CD4-positive, alpha-beta T cell treated with Interleukin-4 for 4 hours (primary cell): ENCODE data around the gene FBXL5.

ENCODE experiments used
- DNase-seq: peaks from one replicate; pipeline ENCODE4 v3.0.0-alpha.2; 2020

The FBXL5 gene

GRCh38 chr4:15675356-15675755 lies 20.2 kb upstream of the FBXL5 start:
- DNase-seq: no peak

GRCh38 chr4:15674926-15675325 lies 19.8 kb upstream of the FBXL5 start:
- DNase-seq: no peak

- DNase-seq: no peak
Measured at GRCh38 chr4:15674046-15674445, 18.9 kb upstream of the FBXL5 start.

GRCh38 chr4:15673337-15673736 lies 18.2 kb upstream of the FBXL5 start:
- DNase-seq: no peak

GRCh38 chr4:15672101-15672500 lies 16.9 kb upstream of the FBXL5 start:
- no peak for DNase-seq

- DNase-seq: no peak
Measured at GRCh38 chr4:15670576-15670975, 15.4 kb upstream of the FBXL5 start.

- DNase-seq: no peak
Measured at GRCh38 chr4:15668566-15669435, 13.6 kb upstream of the FBXL5 start.

GRCh38 chr4:15667006-15667405 lies 11.8 kb upstream of the FBXL5 start:
- DNase-seq: no peak

- DNase-seq: no peak
Measured at GRCh38 chr4:15665753-15666365, 10.7 kb upstream of the FBXL5 start.

GRCh38 chr4:15659768-15660570 lies 4.8 kb upstream of the FBXL5 start:
- DNase-seq: no peak

- no peak for DNase-seq
Measured at GRCh38 chr4:15658781-15659180, 3.6 kb upstream of the FBXL5 start.

GRCh38 chr4:15658136-15658770 lies 3.1 kb upstream of the FBXL5 start:
- no peak for DNase-seq

- no peak for DNase-seq
Measured at GRCh38 chr4:15657366-15657765, 2.2 kb upstream of the FBXL5 start.

GRCh38 chr4:15656038-15656470 lies 897 bp upstream of the FBXL5 start:
- DNase-seq: no peak

- DNase-seq: peak; percentile 19
Measured at GRCh38 chr4:15654593-15655222, 449 bp downstream of the FBXL5 start.

GRCh38 chr4:15653864-15654592 lies 1.1 kb downstream of the FBXL5 start:
- no peak for DNase-seq

GRCh38 chr4:15653420-15653819 lies 1.7 kb downstream of the FBXL5 start:
- no peak for DNase-seq

GRCh38 chr4:15652841-15653240 lies 2.3 kb downstream of the FBXL5 start:
- no peak for DNase-seq

GRCh38 chr4:15652191-15652590 lies 3.0 kb downstream of the FBXL5 start:
- DNase-seq: no peak

- DNase-seq: no peak
Measured at GRCh38 chr4:15651676-15652075, 3.5 kb downstream of the FBXL5 start.

- peak; percentile 79 for DNase-seq
Measured at GRCh38 chr4:15649914-15650545, 5.1 kb downstream of the FBXL5 start.
